Activated T-cell treated with anti-CD3 and anti-CD28 coated beads, Interleukin-2, amount 50 U/mL, for 24 hours (primary cell): Measurements from ENCODE around the gene CRISPLD2.

Source experiments
- DNase-seq: peaks from one replicate; pipeline ENCODE4 v3.0.0-alpha.2; 2020
- H3K27ac Mint-ChIP-seq: 2 replicates; pipeline ENCODE4 v1.8.0; 2020; ENCODE audit warnings: mild to moderate bottlenecking, mixed read lengths
- H3K27me3 Mint-ChIP-seq: 2 replicates; pipeline ENCODE4 v1.8.0; 2020; ENCODE audit warnings: mixed read lengths
- H3K36me3 Mint-ChIP-seq: 2 replicates; pipeline ENCODE4 v1.8.0; 2020; ENCODE audit warnings: low read depth, mixed read lengths
- H3K4me1 Mint-ChIP-seq: 2 replicates; pipeline ENCODE4 v1.8.0; 2020; ENCODE audit warnings: low read depth, mixed read lengths
- H3K4me3 Mint-ChIP-seq: 2 replicates; pipeline ENCODE4 v1.8.0; 2020; ENCODE audit warnings: mild to moderate bottlenecking, moderate library complexity, mixed read lengths
- H3K9me3 Mint-ChIP-seq: 2 replicates; pipeline ENCODE4 v1.8.0; 2020; ENCODE audit warnings: mixed read lengths

CRISPLD2 gene

DNA sequence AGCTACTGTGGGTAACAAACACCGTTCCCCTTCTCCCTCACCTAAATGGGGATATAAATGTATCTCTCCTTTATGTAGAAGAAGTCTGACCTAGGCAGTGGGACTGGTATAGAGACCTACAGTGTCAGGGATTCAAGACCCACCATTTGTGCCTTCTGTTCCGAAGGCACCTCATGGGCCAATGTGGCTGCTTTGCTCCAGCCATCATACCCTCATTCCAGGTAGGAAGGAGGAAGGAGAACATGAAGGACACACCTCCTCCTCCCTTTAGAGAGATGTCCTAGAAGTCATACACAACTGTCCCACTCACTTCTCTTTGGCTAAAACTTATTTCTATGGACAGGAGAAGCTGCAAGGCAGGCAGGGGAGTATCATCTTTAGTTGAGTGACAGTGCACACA lies 8.3 kb upstream of the CRISPLD2 start:
- no peak overlapping the region for H3K27ac Mint-ChIP-seq
- peaks cover 10% of the 10 kb centered on the region for H3K4me1 Mint-ChIP-seq
- no peak overlapping the region for H3K4me3 Mint-ChIP-seq
- no peaks in the 10 kb centered on the region for H3K36me3 Mint-ChIP-seq
- no peaks in the 10 kb centered on the region for H3K9me3 Mint-ChIP-seq
- peaks cover under 1% of the 10 kb centered on the region for H3K27me3 Mint-ChIP-seq
- DNase-seq, result no peak

DNA sequence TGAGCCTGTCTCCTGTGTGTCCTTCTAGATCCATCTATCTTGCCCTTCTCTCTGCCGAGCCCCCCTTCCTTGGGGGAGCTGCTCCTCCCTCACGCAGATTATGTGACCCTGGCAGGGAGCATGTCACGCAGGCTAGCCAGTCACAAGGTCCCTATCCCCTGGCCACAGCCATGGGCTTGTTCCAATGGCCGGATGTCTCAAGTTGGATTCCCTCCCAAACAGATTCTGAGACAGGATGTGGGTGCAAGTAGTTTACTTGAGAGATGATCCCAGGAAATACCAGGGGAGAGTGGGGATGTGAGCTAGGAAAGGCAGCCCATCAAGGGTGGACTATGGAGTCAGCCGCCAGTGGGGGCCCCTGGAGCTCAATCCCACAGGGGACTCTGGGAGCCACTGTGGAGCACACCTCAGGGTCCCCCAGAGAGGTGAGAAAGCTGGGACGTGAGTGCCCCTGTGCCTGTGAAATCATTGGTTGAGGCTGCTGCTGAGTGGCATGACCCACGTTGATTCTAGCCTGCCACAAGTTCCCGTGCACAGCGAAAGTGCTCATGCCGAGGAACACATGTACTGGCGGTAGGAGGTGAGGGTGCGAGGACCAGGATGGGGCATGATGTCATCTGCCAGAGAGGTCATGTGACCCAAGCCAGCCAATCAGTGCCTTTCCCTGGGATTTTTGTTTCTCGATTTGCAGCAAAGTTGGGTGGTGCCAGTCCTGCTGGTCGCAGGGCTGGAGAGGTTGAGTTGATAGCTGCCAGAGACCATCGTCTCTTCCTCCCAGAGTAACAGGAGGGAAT lies 6.4 kb upstream of the CRISPLD2 start:
- Mint-ChIP-seq H3K27ac (no peak overlapping the region), H3K9me3 (no peaks in the 10 kb centered on the region), H3K27me3 (no peaks in the 10 kb centered on the region), H3K36me3 (no peaks in the 10 kb centered on the region), H3K4me3 (no peak overlapping the region), H3K4me1 (peaks cover 10% of the 10 kb centered on the region)
- DNase-seq, result no peak

DNA sequence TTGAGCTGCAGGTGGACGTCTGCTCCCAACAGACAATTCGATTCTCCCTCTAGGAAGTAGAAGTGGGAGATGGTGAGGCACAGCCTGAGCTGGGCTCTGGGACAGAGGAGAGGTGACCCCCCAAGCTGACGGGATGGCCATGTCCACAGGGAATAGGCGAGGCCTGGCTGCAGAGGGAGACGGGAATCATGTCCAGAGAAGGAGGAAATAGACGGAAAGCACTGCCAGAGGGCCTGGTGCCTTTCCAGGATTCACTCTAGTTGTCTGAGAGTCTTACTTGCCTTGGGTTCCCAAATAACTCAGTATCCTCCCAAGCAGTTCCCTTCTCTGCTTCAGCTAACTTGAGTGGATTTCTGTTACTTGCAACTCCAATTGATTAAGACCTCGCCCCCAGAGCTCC lies 4.3 kb upstream of the CRISPLD2 start:
- Mint-ChIP-seq H3K4me1 (peaks cover 17% of the 10 kb centered on the region), H3K27ac (no peak overlapping the region), H3K9me3 (no peaks in the 10 kb centered on the region)

DNA sequence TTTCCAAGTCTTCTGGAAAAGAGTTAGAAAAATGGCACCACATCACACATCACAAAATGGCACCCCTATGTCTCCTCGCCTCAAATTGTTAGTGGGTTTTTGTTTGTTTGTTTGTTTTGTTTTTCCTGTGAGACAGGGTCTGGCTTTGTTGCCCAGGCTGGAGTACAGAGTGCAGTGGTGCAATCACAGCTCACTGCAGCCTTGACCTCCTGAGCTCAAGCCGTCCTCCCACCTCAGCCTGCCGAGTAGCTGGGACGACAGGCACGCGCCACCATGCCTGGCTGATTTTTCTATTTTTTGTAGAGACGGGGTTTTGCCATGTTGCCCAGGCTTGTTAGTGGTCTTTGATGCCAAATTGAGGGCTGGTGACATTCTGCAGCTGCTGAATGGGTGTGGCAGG lies 3.8 kb upstream of the CRISPLD2 start:
- H3K27ac Mint-ChIP-seq, result no peak overlapping the region
- no peaks in the 10 kb centered on the region for H3K36me3 Mint-ChIP-seq
- H3K9me3 Mint-ChIP-seq, result no peaks in the 10 kb centered on the region
- no peak overlapping the region for H3K4me3 Mint-ChIP-seq
- H3K4me1 Mint-ChIP-seq, result peaks cover 14% of the 10 kb centered on the region
- DNase-seq, result no peak
- H3K27me3 Mint-ChIP-seq, result peaks cover 20% of the 10 kb centered on the region

More for the DNA sequence above, 4.3 kb upstream of the CRISPLD2 start:
- no peaks in the 10 kb centered on the region for H3K36me3 Mint-ChIP-seq
- DNase-seq, result no peak
- peaks cover 14% of the 10 kb centered on the region for H3K27me3 Mint-ChIP-seq
- no peak overlapping the region for H3K4me3 Mint-ChIP-seq

DNA sequence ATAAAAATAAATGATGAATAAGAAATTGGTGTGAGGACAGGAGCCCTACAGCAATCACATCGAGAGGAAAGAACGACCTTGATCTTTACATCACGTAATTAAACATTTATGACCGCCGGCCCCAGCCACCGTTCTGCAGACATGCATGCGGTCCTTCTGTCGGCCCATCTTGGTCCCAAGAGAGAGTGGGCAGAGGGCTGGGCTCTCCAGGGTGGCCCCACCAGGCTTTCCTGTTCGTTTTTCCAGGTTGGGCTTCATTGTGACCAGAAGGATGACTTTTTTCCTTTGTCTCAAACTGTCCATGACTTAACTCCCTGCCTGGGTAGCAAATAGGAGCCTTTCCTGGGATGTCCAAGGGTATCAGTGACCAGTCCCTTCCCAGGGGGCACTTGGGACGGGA lies 3.3 kb upstream of the CRISPLD2 start:
- no peak for DNase-seq
- no peaks in the 10 kb centered on the region for H3K9me3 Mint-ChIP-seq
- H3K4me1 Mint-ChIP-seq, result peaks cover 13% of the 10 kb centered on the region
- H3K36me3 Mint-ChIP-seq, result no peaks in the 10 kb centered on the region
- peaks cover 24% of the 10 kb centered on the region for H3K27me3 Mint-ChIP-seq
- H3K4me3 Mint-ChIP-seq, result no peak overlapping the region
- no peak overlapping the region for H3K27ac Mint-ChIP-seq

DNA sequence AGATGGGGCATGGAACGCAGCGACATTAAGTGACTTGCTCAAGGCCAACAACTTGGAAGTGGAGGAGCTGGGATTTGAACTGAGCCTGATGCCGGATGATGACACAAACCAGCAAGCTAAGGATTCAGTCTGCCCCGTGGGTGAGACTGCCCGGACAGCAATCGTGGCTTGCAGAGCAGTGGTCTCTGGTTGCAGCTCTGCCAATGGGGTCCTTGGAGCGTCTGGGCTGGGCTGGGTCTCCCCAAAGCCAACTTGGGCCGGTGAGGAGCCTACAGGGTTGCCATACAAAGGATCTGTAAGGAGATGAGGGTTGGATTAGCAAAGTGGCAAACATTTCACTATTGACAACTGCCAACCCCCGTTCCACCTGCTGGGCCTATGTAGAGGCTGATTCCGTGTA lies 2.6 kb upstream of the CRISPLD2 start:
- peaks cover 32% of the 10 kb centered on the region for H3K27me3 Mint-ChIP-seq
- H3K4me1 Mint-ChIP-seq, result peaks cover 12% of the 10 kb centered on the region
- H3K36me3 Mint-ChIP-seq, result no peaks in the 10 kb centered on the region
- no peak overlapping the region for H3K27ac Mint-ChIP-seq
- no peaks in the 10 kb centered on the region for H3K9me3 Mint-ChIP-seq
- H3K4me3 Mint-ChIP-seq, result no peak overlapping the region
- no peak for DNase-seq

DNA sequence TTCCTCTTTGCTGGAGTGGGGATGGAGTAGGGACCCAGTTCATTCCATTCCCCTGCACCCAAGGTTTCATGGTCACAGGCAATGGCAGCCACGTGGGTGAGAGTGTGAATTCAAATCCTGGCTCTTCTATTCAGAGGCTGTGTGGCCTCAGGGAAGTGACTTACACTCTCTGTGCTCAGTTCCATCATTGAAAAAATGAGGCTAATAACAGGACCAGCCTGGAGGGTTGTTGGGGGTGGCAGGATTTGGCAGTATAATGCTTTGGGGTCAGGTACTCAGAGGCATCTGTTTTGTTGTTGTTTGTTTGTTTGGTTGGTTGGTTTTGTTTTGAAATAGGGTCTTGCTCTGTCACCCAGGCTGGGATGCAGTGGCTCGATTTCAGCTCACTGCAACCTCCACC lies 2.2 kb upstream of the CRISPLD2 start:
- Mint-ChIP-seq H3K27ac (no peak overlapping the region), H3K9me3 (no peaks in the 10 kb centered on the region), H3K4me3 (no peak overlapping the region), H3K36me3 (no peaks in the 10 kb centered on the region), H3K27me3 (peaks cover 36% of the 10 kb centered on the region), H3K4me1 (peaks cover 12% of the 10 kb centered on the region)
- no peak for DNase-seq

DNA sequence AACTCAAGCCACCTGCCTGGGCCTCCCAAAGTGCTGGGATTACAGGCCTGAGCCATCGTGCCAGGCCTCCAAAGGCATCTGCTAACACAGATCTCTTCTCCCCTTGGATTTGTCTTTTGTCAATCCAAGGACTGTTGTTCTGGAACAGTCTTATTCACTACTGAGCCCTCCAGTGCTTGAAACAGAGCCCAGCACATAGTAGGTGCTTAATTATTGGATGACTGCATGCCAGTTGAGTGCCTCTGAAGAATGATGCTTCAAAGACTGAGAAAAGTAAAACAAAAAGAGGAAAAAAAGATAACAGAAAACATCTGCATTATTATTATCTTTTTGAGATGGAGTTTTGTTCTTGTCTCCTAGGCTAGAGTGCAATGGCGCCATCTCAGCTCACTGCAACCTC lies 1.7 kb upstream of the CRISPLD2 start:
- Mint-ChIP-seq H3K4me1 (peaks cover 12% of the 10 kb centered on the region), H3K4me3 (no peak overlapping the region), H3K27me3 (peaks cover 41% of the 10 kb centered on the region), H3K36me3 (no peaks in the 10 kb centered on the region), H3K27ac (no peak overlapping the region), H3K9me3 (no peaks in the 10 kb centered on the region)
- DNase-seq, result no peak

DNA sequence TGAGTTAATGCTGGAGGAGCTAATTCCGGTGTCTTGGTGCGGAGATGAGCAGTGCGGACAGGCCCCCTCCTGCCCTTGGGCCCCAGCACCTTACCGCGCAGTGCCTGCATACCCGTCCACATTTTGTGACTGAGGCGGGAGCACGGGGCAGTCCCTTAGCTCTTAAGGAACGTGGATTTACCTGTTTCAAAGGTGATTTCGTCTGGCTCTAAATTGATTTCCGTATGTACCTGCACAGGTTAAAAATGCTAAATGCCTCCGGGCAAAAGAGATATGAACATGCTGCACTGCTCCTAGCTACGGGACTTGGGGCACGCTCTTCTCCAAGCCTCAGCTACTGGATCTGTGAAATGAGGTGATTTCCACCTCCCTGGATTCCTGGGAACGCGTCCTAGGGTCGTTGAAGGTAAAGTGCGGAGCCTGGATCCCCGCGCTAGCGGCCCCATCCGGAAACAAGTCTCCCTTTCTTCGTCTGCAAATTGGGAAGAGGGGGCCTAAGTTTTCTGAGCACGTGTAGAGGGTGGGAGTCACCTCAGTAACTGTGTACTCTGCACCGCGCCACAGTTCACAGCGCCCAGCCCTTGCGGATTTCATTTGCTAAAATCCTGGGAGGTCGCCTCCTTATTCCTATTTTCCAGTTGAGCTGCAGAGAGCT lies 669 bp upstream of the CRISPLD2 start:
- no peak overlapping the region for H3K4me3 Mint-ChIP-seq
- H3K9me3 Mint-ChIP-seq, result no peaks in the 10 kb centered on the region
- H3K4me1 Mint-ChIP-seq, result peaks cover 12% of the 10 kb centered on the region
- H3K27ac Mint-ChIP-seq, result no peak overlapping the region
- peaks cover 47% of the 10 kb centered on the region for H3K27me3 Mint-ChIP-seq
- no peak for DNase-seq
- H3K36me3 Mint-ChIP-seq, result no peaks in the 10 kb centered on the region

DNA sequence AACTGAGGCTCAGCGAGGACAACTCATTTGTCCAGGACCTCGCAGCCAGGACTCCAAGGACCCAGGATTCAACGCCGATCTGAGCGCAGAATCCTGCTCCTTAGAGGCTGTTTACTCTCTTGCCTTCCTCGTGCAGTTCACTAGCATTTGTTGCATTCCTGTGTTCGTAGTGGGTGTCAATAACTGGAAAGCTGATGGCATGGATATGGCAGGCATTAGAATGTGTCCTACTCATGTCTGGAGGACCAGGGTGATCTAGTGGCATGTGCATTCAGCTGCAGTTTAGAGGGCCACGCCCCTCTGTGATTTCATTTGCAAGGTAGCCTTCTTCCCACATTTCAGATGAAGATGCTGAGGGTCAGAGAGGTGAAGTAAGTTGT lies 510 bp downstream of the CRISPLD2 start:
- Mint-ChIP-seq H3K27me3 (peaks cover 57% of the 10 kb centered on the region), H3K4me3 (peak overlapping the region; percentile 63), H3K9me3 (no peaks in the 10 kb centered on the region), H3K27ac (no peak overlapping the region), H3K36me3 (no peaks in the 10 kb centered on the region), H3K4me1 (peaks cover 12% of the 10 kb centered on the region)
- DNase-seq, result no peak

DNA sequence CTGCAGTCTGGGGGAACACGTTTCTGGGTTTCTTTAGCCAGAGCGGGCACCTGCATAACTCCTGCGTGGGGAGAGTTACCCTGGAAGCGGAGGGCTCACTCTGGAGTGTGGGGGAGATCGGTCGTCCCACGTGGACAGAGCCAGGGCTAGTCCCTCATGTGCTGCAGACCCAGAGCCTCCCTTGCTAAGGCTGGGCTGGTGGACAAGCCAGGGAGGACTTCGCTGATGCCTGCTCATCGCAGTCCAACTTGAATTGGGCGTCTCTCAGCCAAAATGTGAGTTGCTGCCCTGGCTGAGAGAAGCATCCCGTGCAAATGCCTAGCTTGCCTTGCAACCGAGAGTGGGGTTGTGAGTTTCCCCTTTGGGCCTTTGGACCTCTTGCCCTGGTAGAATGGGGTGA lies 986 bp downstream of the CRISPLD2 start:
- Mint-ChIP-seq H3K27ac (no peak overlapping the region), H3K9me3 (no peaks in the 10 kb centered on the region), H3K4me3 (peak overlapping the region; percentile 63), H3K36me3 (no peaks in the 10 kb centered on the region), H3K27me3 (peaks cover 57% of the 10 kb centered on the region), H3K4me1 (peaks cover 12% of the 10 kb centered on the region)
- no peak for DNase-seq

DNA sequence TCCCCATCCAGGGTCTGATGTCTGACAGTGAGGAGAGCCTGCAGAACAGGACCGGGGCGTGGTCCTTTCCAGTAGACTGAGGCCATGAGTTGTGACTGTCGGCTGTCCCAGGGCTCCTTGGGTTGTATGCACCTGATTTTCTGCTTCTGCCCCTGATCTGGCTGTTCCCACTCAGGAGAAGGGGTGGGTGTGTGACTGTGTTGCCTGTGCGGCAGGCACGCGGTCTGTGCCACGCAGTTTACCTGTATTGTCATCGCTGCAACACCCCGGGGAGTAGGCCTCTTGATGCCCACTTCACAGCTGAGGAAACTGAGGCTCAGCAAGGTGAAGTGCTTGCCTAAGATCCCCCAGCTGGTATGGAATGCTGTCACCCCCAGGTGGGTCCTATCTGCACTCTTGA lies 1.4 kb downstream of the CRISPLD2 start:
- Mint-ChIP-seq H3K36me3 (no peaks in the 10 kb centered on the region), H3K27me3 (peaks cover 57% of the 10 kb centered on the region), H3K4me3 (no peak overlapping the region), H3K9me3 (no peaks in the 10 kb centered on the region), H3K27ac (no peak overlapping the region), H3K4me1 (peaks cover 12% of the 10 kb centered on the region)
- no peak for DNase-seq

DNA sequence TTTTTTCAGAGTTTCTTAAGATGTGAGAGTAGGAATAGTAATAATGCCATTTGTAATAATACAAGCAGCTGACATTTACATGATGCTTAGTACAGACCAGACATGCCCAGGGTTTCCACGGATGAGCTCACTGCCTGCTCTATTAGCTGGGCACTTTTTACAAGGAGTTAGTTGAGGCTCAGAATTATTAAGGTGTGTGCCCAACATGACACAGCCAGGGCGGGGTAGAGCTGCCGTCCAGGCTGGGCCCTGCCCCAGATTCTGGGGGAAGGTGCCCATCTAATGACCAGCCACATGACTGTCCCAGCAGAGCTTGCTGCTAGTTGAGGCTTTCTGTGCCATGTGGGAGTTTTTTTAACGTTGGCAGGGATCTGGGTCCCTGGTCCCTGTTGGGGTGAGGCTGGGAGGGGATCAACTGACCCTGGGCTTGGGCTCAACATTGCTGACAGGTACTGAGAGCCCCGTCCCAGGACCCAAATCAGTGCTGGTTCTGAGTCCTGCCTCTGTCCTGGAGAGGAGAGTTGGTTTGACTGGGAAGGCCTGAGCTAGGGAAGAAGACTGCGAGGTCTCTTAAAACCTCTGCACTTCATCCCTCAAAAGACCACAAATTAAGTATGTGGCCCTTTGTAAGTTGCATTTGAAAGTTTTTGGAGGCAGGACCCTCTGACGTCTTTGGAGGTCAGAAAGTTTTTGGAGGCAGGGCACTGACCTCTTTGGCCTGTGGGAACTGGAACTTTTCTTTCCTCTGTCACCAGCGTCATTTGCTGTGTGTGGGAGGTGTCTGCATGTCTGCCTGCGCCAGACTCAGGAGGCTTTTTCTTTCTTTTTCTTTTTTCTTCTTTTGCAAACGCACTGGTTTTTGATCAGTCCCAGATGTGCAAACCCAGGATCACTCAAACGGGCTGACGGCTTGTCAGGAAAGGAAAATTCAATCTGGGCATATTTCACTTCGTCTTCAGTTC lies 2.2 kb downstream of the CRISPLD2 start:
- no peaks in the 10 kb centered on the region for H3K36me3 Mint-ChIP-seq
- H3K4me1 Mint-ChIP-seq, result peaks cover 12% of the 10 kb centered on the region
- H3K27ac Mint-ChIP-seq, result no peak overlapping the region
- H3K9me3 Mint-ChIP-seq, result no peaks in the 10 kb centered on the region
- no peak for DNase-seq
- peaks cover 57% of the 10 kb centered on the region for H3K27me3 Mint-ChIP-seq
- no peak overlapping the region for H3K4me3 Mint-ChIP-seq

DNA sequence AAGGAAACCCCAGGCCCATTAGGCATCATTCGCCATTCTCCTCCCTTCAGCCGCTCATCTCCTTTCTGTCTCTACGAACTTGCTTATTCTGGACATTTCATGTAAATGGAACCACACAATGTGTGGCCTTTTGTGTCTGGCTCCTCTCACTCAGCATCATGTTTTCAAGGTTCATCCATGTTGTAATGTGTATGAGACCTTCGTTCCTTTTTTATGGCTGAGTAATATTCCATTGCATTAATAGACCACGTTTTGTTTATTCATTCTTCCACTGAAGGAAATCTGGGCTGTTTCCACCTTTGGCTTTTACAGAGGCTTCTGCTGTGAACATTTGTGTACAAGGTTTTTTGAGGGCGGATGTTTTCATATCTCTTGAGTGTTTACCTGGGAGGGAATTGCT lies 3.2 kb downstream of the CRISPLD2 start:
- Mint-ChIP-seq H3K9me3 (no peaks in the 10 kb centered on the region), H3K4me1 (peaks cover 12% of the 10 kb centered on the region), H3K27me3 (peaks cover 58% of the 10 kb centered on the region), H3K36me3 (no peaks in the 10 kb centered on the region), H3K27ac (no peak overlapping the region), H3K4me3 (no peak overlapping the region)
- DNase-seq, result no peak
